Left forelimb (tissue), 1 donor: Measurements from ENCODE around the gene ATXN1.

ENCODE experiments used
- DNase-seq: peaks from one replicate; pipeline ENCODE4 v3.0.0-alpha.2; 2018; ENCODE audit warnings: low spot score

Gene ATXN1

GRCh38 chr6:16305246-16305725 is 456.0 kb downstream of the ATXN1 start:
- DNase-seq = no peak

- no peak for DNase-seq
Observed at GRCh38 chr6:16302721-16303552, 458.3 kb downstream of the ATXN1 start.

- no peak for DNase-seq
Observed at GRCh38 chr6:16301511-16301910, 459.7 kb downstream of the ATXN1 start.

GRCh38 chr6:16299861-16300260 is 461.4 kb downstream of the ATXN1 start:
- DNase-seq = no peak

- DNase-seq = no peak
Observed at GRCh38 chr6:16296061-16296670, 465.1 kb downstream of the ATXN1 start.

- DNase-seq = no peak
Observed at GRCh38 chr6:16295471-16295870, 465.8 kb downstream of the ATXN1 start.

GRCh38 chr6:16295060-16295459 is 466.2 kb downstream of the ATXN1 start:
- no peak for DNase-seq

- no peak for DNase-seq
Observed at GRCh38 chr6:16294371-16294770, 466.9 kb downstream of the ATXN1 start.

- DNase-seq = no peak
Observed at GRCh38 chr6:16292942-16293341, 468.3 kb downstream of the ATXN1 start.

GRCh38 chr6:16292432-16292831 is 468.8 kb downstream of the ATXN1 start:
- no peak for DNase-seq

- DNase-seq = no peak
Observed at GRCh38 chr6:16291739-16292138, 469.5 kb downstream of the ATXN1 start.

- DNase-seq = no peak
Observed at GRCh38 chr6:16288163-16288562, 473.1 kb downstream of the ATXN1 start.

GRCh38 chr6:16286151-16286522 is 475.1 kb downstream of the ATXN1 start:
- no peak for DNase-seq

GRCh38 chr6:16285467-16286150 is 475.7 kb downstream of the ATXN1 start:
- DNase-seq = no peak

GRCh38 chr6:16284472-16284871 is 476.8 kb downstream of the ATXN1 start:
- no peak for DNase-seq

GRCh38 chr6:16282370-16282769 is 478.9 kb downstream of the ATXN1 start:
- DNase-seq = no peak

- no peak for DNase-seq
Observed at GRCh38 chr6:16279243-16279642, 482.0 kb downstream of the ATXN1 start.

GRCh38 chr6:16278750-16279149 is 482.5 kb downstream of the ATXN1 start:
- DNase-seq = no peak

GRCh38 chr6:16278048-16278724 is 483.1 kb downstream of the ATXN1 start:
- DNase-seq = no peak

GRCh38 chr6:16277101-16277981 is 483.9 kb downstream of the ATXN1 start:
- DNase-seq = no peak

GRCh38 chr6:16274885-16275589 is 486.2 kb downstream of the ATXN1 start:
- DNase-seq = no peak
